Heart right ventricle (tissue), 16 donors: Measurements from ENCODE around the gene DARS1. TPM values are rescaled to one million over a fixed set of nuclear protein-coding genes. Genes with fewer than 3 reads are reported as not detected.

Source experiments
- ATAC-seq, 8 donors: fragments of 200-7000 bp; cut with Tn5 transposase; one replicate each; pipeline ENCODE4 v1.9.1; 2020; ENCODE audit warnings: mild to moderate bottlenecking in 8 of 8, moderate library complexity in 8 of 8, moderate number of reproducible peaks in 1 of 8
- DNase-seq, 2 donors: peaks; one replicate each; pipeline ENCODE4 v3.0.0-alpha.2; 2020
- H3K27ac ChIP-seq, 10 donors: fragments of 200-600 bp; sonication (generic) in 2 of 10; one replicate each; pipeline versions ENCODE4 v1.5.0 to v1.8.0; 2020 to 2022; ENCODE audit warnings: mild to moderate bottlenecking in 3 of 10
- H3K27me3 ChIP-seq, 7 donors: fragments of 200-600 bp; one replicate each; pipeline ENCODE4 v1.8.0; 2021 to 2022; ENCODE audit warnings: mild to moderate bottlenecking in 2 of 7
- H3K36me3 ChIP-seq, 9 donors: fragments of 200-600 bp; sonication (generic) in 1 of 9; one replicate each; pipeline versions ENCODE4 v1.5.0 to v1.8.0; 2020 to 2022; ENCODE audit warnings: mild to moderate bottlenecking in 2 of 9
- H3K4me1 ChIP-seq, 9 donors: fragments of 200-600 bp; sonication (generic) in 1 of 9; one replicate each; pipeline versions ENCODE4 v1.5.0 to v1.8.0; 2020 to 2022; ENCODE audit warnings: mild to moderate bottlenecking in 4 of 9
- H3K4me3 ChIP-seq, 10 donors: fragments of 200-600 bp; sonication (generic) in 2 of 10; one replicate each; pipeline versions ENCODE4 v1.5.0 to v1.8.0; 2020 to 2022; ENCODE audit warnings: mild to moderate bottlenecking in 7 of 10, moderate library complexity in 2 of 10
- H3K9me3 ChIP-seq, 11 donors: fragments of 200-600 bp in 10 of 11; sonication (generic) in 2 of 11; one replicate each; pipeline versions ENCODE4 v1.5.0 to v1.8.0; 2013 to 2022; ENCODE audit warnings: mild to moderate bottlenecking in 2 of 11, control low read depth in 1 of 11, moderate library complexity in 1 of 11
- CTCF ChIP-seq, 9 donors: fragments of 200-600 bp; sonication (generic) in 2 of 9; IDR thresholded peaks; one replicate each; pipeline versions ENCODE4 v1.5.0 to v1.8.0; 2021 to 2022; ENCODE audit warnings: antibody characterized with exemption in 9 of 9, mild to moderate bottlenecking in 5 of 9, moderate library complexity in 1 of 9
- WGBS, 2 donors: extraction: QIAGEN DNeasy Blood & Tissue Kit; methylation state at CpG; one replicate each; pipeline ENCODE4 v1.1.7; 2013; ENCODE audit warnings: inconsistent platforms in 1 of 2; 5-methylcytosine and 5-hydroxymethylcytosine counted together
- intact Hi-C, 10 donors: fragments of 100-400 bp; cut with DNase I; formaldehyde crosslinking; loops; one replicate each; pipeline versions ENCODE4 v1.11.1 to v1.14.2; 2022
- polyA plus RNA-seq, 2 donors: library from polyadenylated mRNA; stranded (reverse); fragments of 200-250 nt; gene quantifications; one replicate each; pipeline ENCODE4 v1.2.3, GENCODE V29; 2013
- total RNA-seq, 10 donors: library from RNA; stranded (reverse); fragmentation: NEBNext Ultra II Directional in 3 of 10; extraction: Animal tissue kit (Norgen Biotek cat#: 25700) in 3 of 10; gene quantifications; one replicate each; pipeline versions ENCODE4 v1.2.1 to v1.2.4, GENCODE V29; 2021 to 2023
- donor health status: Arrhythmogenic right ventricular cardiomyopathy.
- donor health status: ischemic (EF 13 %, LVEDD 7.1; RV severe dilation, severe dysfunction).
- donor health status: healthy with polysubstance abuse.
- donor health status: DM: no; HTN: yes; CAD: no.
- donor health status: DM: no; HTN: no; CAD: no.
- donor health status: ischemic (EF 25% LVEDD 6.9; RV normal size, moderate dysfunction).
- donor health status: ischemic (EF 25% LVEDD 5.7; RV mildly dilated, moderate dysfunction).
- donor health status: healthy.
- donor health status: DM: yes; HTN: yes; CAD: no.
- donor health status: Ischemic cardiomyopathy.
- donor health status: ischemic (EF 35%, LVEDD 5.7; RV mildly dilated, moderate dysfunction).
- donor health status: nonischemic (EF 11% LVEDD 7.7; RV severe dilation, severe dysfunction).
- donor health status: DM: yes; HTN: yes; CAD: no.
- donor health status: PGD.
- donor health status: ischemic (EF 29% LVEDD 5.4; RV normal size, mild dysfunction).
- donor health status: nonischemic (EF 23%, LVEDD 6.1; RV moderate dilation, normal function).

The DARS1 gene
- total and polyA plus RNA-seq, 12 donors = 47.8 to 136 (median 65.7) TPM

GRCh38 chr2:136031711-136032110 is 46.3 kb upstream of the DARS1 start:
- no peak for DNase-seq

GRCh38 chr2:136030406-136030805 is 45.0 kb upstream of the DARS1 start:
- H3K27me3 ChIP-seq = no peaks in the 10 kb centered on the region
- no peak overlapping the region for H3K27ac ChIP-seq
- no peak overlapping the region for H3K4me3 ChIP-seq
- H3K36me3 ChIP-seq = no peaks in the 10 kb centered on the region
- intact Hi-C loops = no loop called here
- WGBS, 2 donors = 69 to 76% methylated on average over 3 of the region's 3 CpGs
- no peak for TF ChIP-seq CTCF (IDR thresholded peaks at IDR 0.05)
- ATAC-seq = no peak
- H3K4me1 ChIP-seq = peaks cover 0 to 18% (median 8%) of the 10 kb centered on the region in 9 donors
- H3K9me3 ChIP-seq = no peaks in the 10 kb centered on the region
- no peak for DNase-seq

More at GRCh38 chr2:136031711-136032110, 46.3 kb upstream of the DARS1 start:
- Histone ChIP-seq H3K4me1 (peaks cover 0 to 10% (median 0%) of the 10 kb centered on the region in 9 donors), H3K27me3 (no peaks in the 10 kb centered on the region), H3K27ac (no peak overlapping the region), H3K9me3 (no peaks in the 10 kb centered on the region), H3K4me3 (no peak overlapping the region), H3K36me3 (no peaks in the 10 kb centered on the region)
- ATAC-seq = no peak
- intact Hi-C loops = no loop called here
- no peak for TF ChIP-seq CTCF (IDR thresholded peaks at IDR 0.05)
- 52 to 59% methylated on average over 7 of the region's 7 CpGs for WGBS, 2 donors

- peaks cover 0 to 23% (median 10%) of the 10 kb centered on the region in 9 donors for H3K4me1 ChIP-seq
- TF ChIP-seq CTCF (IDR thresholded peaks at IDR 0.05) = no peak
- no peak for ATAC-seq
- no peak overlapping the region for H3K4me3 ChIP-seq
- H3K9me3 ChIP-seq = no peaks in the 10 kb centered on the region
- H3K36me3 ChIP-seq = no peaks in the 10 kb centered on the region
- DNase-seq = no peak
- intact Hi-C loops = loop anchor here in 2 of 10 donors (5.0 to 10.0 kb wide), 2 partner anchors 42 to 86 kb away; partner anchors contain the start of genes DARS1 (in 2 of the 2) and CXCR4 (in 1 of the 2)
- no peaks in the 10 kb centered on the region for H3K27me3 ChIP-seq
- WGBS, 2 donors = 94 to 95% methylated on average over 6 of the region's 6 CpGs
- H3K27ac ChIP-seq = no peak overlapping the region
Measured at GRCh38 chr2:136029149-136029548, 43.7 kb upstream of the DARS1 start.

- no peak for TF ChIP-seq CTCF (IDR thresholded peaks at IDR 0.05)
- Histone ChIP-seq H3K4me3 (no peak overlapping the region), H3K27ac (no peak overlapping the region), H3K36me3 (no peaks in the 10 kb centered on the region), H3K4me1 (peaks cover 0 to 23% (median 16%) of the 10 kb centered on the region in 9 donors), H3K27me3 (no peaks in the 10 kb centered on the region), H3K9me3 (no peaks in the 10 kb centered on the region)
- intact Hi-C loops = loop anchor here in 2 of 10 donors (5.0 to 10.0 kb wide), 2 partner anchors 41 to 87 kb away; partner anchors contain the start of genes DARS1 (in 2 of the 2) and CXCR4 (in 1 of the 2)
- 97% methylated on average over 9 of the region's 9 CpGs for WGBS, 2 donors
- ATAC-seq (no peak), DNase-seq (no peak)
Measured at GRCh38 chr2:136028001-136028400, 42.6 kb upstream of the DARS1 start.
